Measurements from ENCODE around the gene GNL2. TPM values are rescaled to one million over a fixed set of nuclear protein-coding genes. Genes with fewer than 3 reads are reported as not detected.
"Not testable (repeated sequence)": the region's sequence is repeated elsewhere in the genome, so short reads cannot be mapped to it uniquely, and the experiment has no call there.

GNL2 gene
- total and polyA plus RNA-seq, 2 donors (not counting 1 experiment from before 2014, with no cell fraction given): 15.7 to 44.0 TPM

DNA sequence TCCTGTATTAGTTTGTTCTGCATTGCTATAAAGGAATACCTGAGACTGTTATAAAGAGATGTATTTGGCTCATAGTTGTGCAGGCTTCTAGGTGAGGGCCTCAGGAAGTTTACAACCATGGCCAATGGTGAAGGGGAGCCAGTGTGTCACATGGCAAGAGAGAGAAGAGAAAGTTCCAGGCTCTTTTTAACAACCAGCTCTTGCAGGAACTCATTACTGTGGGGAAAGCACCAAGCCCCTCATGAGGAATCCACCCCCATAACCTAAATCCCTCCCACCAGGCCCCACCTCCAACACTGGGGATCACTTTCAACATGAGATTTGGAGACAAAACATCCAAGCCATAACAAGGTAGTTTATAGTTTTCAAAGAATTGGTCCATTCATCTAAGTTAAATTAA is 76.1 kb downstream of the GNL2 start:
- Mint-ChIP-seq H3K27me3 (peaks cover 5% of the 10 kb centered on the region), H3K4me1 (peaks cover 21% of the 10 kb centered on the region), H3K4me3 (peak overlapping the region; percentile 85), H3K27ac (peak overlapping the region; percentile 32), H3K9me3 (ENCODE audit: insufficient read depth) (peaks cover 3% of the 10 kb centered on the region)
- H3K27me3 ChIP-seq (replicated peaks in 1 of 4; ENCODE audit: control extremely low read depth in 1 of 4, control insufficient read depth in 3 of 4, insufficient read depth in 4 of 4, low read length in 3 of 4): no peaks in the 10 kb centered on the region
- ATAC-seq (ENCODE audit: low read depth) (no peak), DNase-seq (peak; percentile 21)
- TF ChIP-seq EZH2 (IDR thresholded peaks at IDR 0.05; ENCODE audit: borderline replicate concordance, insufficient read depth, low read depth, low read length, poor library complexity, severe bottlenecking): no peak
- TF ChIP-seq, protein P1, sequence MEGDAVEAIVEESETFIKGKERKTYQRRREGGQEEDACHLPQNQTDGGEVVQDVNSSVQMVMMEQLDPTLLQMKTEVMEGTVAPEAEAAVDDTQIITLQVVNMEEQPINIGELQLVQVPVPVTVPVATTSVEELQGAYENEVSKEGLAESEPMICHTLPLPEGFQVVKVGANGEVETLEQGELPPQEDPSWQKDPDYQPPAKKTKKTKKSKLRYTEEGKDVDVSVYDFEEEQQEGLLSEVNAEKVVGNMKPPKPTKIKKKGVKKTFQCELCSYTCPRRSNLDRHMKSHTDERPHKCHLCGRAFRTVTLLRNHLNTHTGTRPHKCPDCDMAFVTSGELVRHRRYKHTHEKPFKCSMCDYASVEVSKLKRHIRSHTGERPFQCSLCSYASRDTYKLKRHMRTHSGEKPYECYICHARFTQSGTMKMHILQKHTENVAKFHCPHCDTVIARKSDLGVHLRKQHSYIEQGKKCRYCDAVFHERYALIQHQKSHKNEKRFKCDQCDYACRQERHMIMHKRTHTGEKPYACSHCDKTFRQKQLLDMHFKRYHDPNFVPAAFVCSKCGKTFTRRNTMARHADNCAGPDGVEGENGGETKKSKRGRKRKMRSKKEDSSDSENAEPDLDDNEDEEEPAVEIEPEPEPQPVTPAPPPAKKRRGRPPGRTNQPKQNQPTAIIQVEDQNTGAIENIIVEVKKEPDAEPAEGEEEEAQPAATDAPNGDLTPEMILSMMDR (IDR thresholded peaks at IDR 0.05): no peak
- no peak overlapping the region for H3K27ac ChIP-seq (ENCODE audit: low read length in 2 of 2)
- no peaks in the 10 kb centered on the region for H3K9me3 ChIP-seq (ENCODE audit: control extremely low read depth in 1 of 3, control insufficient read depth in 2 of 3, insufficient read depth in 1 of 3, low read length in 2 of 3)
- CTCF ChIA-PET: no interaction called here
- no peaks in the 10 kb centered on the region for H4K20me1 ChIP-seq (ENCODE audit: control insufficient read depth, insufficient read depth, low read length, poor library complexity, severe bottlenecking)
- peak overlapping the region; percentile 36 for H2AFZ ChIP-seq (ENCODE audit: insufficient read depth, low read depth, low read length, poor library complexity, severe bottlenecking)
- H3K36me3 ChIP-seq (replicated peaks in 1 of 2; ENCODE audit: control extremely low read depth in 1 of 2, control insufficient read depth in 1 of 2, extremely low read depth in 1 of 2, insufficient read depth in 2 of 2, low read length in 1 of 2): no peaks in the 10 kb centered on the region
- POLR2A ChIA-PET: no interaction called here
- peak overlapping the region; percentile 5 for H3K4me2 ChIP-seq (replicated peaks; ENCODE audit: low read depth, low read length, poor library complexity, severe bottlenecking)
- intact Hi-C loops (cut with micrococcal nuclease): no loop called here
- H3K79me2 ChIP-seq (ENCODE audit: control insufficient read depth, insufficient read depth, low read length): no peaks in the 10 kb centered on the region
- H3K4me1 ChIP-seq (ENCODE audit: control insufficient read depth in 2 of 2, insufficient read depth in 2 of 2, low read length in 2 of 2): peaks cover 5 to 11% of the 10 kb centered on the region in 2 donors
- peak overlapping the region in 3 of 5 experiments; percentile 11 to 43 (median 14) for H3K4me3 ChIP-seq (ENCODE audit: control extremely low read depth in 1 of 5, extremely low read depth in 1 of 5, insufficient read depth in 1 of 5, low read depth in 2 of 5, low read length in 4 of 5)
- peak overlapping the region; percentile 29 for H3K9ac ChIP-seq (ENCODE audit: low read length)

DNA sequence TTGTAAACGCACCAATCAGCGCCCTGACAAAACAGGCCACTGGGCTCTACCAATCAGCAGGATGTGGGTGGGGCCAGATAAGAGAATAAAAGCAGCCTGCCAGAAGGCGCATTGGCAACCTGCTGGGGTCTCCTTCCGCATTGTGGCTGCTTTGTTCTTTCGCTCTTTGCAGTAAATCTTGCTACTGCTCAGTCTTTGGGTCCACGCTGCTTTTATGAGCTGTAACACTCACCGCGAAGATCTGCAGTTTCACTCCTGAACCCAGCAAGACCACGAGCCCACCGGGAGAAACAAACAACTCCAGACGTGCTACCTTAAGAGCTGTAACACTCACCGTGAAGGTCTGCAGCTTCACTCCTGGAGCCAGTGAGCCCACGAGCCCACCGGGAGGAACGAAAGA is 76.8 kb downstream of the GNL2 start:
- H4K20me1 ChIP-seq (ENCODE audit: control insufficient read depth, insufficient read depth, low read length, poor library complexity, severe bottlenecking); CTCF ChIA-PET; ATAC-seq (ENCODE audit: low read depth); H3K4me2 ChIP-seq (replicated peaks; ENCODE audit: low read depth, low read length, poor library complexity, severe bottlenecking); POLR2A ChIA-PET; H3K9me3 ChIP-seq (ENCODE audit: control extremely low read depth in 1 of 3, control insufficient read depth in 2 of 3, insufficient read depth in 1 of 3, low read length in 2 of 3); H3K36me3 ChIP-seq (replicated peaks in 1 of 2; ENCODE audit: control extremely low read depth in 1 of 2, control insufficient read depth in 1 of 2, extremely low read depth in 1 of 2, insufficient read depth in 2 of 2, low read length in 1 of 2); H3K27me3 Mint-ChIP-seq; H3K27ac ChIP-seq (ENCODE audit: low read length in 2 of 2); H3K9me3 Mint-ChIP-seq (ENCODE audit: insufficient read depth); H3K79me2 ChIP-seq (ENCODE audit: control insufficient read depth, insufficient read depth, low read length); H3K27me3 ChIP-seq (replicated peaks in 1 of 4; ENCODE audit: control extremely low read depth in 1 of 4, control insufficient read depth in 3 of 4, insufficient read depth in 4 of 4, low read length in 3 of 4); intact Hi-C loops (cut with micrococcal nuclease): not testable (repeated sequence)
- H3K4me1 Mint-ChIP-seq: peaks cover 22% of the 10 kb centered on the region
- DNase-seq: peak; percentile 23
- WGBS (ENCODE audit: insufficient coverage): 86% methylated on average over 15 of the region's 15 CpGs
- H3K9ac ChIP-seq (ENCODE audit: low read length): peak overlapping the region; percentile 29
- peak overlapping the region; percentile 44 for H3K27ac Mint-ChIP-seq
- peak overlapping the region in 2 of 5 experiments; percentile 11 to 43 for H3K4me3 ChIP-seq (ENCODE audit: control extremely low read depth in 1 of 5, extremely low read depth in 1 of 5, insufficient read depth in 1 of 5, low read depth in 2 of 5, low read length in 4 of 5)
- peak overlapping the region; percentile 36 for H2AFZ ChIP-seq (ENCODE audit: insufficient read depth, low read depth, low read length, poor library complexity, severe bottlenecking)
- peak overlapping the region; percentile 85 for H3K4me3 Mint-ChIP-seq
- peaks cover 5 to 12% of the 10 kb centered on the region in 2 donors for H3K4me1 ChIP-seq (ENCODE audit: control insufficient read depth in 2 of 2, insufficient read depth in 2 of 2, low read length in 2 of 2)

DNA sequence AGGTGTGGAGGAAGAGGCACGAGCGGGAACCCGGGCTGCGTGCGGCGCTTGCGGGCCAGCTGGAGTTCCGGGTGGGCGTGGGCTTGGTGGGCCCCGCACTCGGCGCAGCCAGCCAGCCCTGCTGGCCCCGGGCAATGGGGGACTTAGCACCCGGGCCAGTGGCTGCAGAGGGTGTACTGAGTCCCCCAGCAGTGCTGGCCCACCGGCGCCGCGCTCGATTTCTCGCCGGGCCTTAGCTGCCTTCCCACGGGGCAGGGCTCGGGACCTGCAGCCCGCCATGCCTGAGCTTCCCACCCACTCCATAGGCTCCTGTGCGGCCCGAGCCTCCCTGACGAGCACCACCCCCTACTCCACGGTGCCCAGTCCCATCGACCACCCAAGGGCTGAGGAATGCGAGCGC is 77.5 kb downstream of the GNL2 start:
- ATAC-seq (ENCODE audit: low read depth); intact Hi-C loops (cut with micrococcal nuclease): not testable (repeated sequence)
- peaks cover 12 to 19% of the 10 kb centered on the region in 2 donors for H3K4me1 ChIP-seq (ENCODE audit: control insufficient read depth in 2 of 2, insufficient read depth in 2 of 2, low read length in 2 of 2)

More for the DNA sequence above, 77.5 kb downstream of the GNL2 start:
- H3K4me3 ChIP-seq (ENCODE audit: control extremely low read depth in 1 of 5, extremely low read depth in 1 of 5, insufficient read depth in 1 of 5, low read depth in 2 of 5, low read length in 4 of 5); H3K9me3 ChIP-seq (ENCODE audit: control extremely low read depth in 1 of 3, control insufficient read depth in 2 of 3, insufficient read depth in 1 of 3, low read length in 2 of 3); H3K9ac ChIP-seq (ENCODE audit: low read length); H3K9me3 Mint-ChIP-seq (ENCODE audit: insufficient read depth); CTCF ChIA-PET; H3K27ac Mint-ChIP-seq; H3K4me2 ChIP-seq (replicated peaks; ENCODE audit: low read depth, low read length, poor library complexity, severe bottlenecking); H3K27me3 Mint-ChIP-seq; H4K20me1 ChIP-seq (ENCODE audit: control insufficient read depth, insufficient read depth, low read length, poor library complexity, severe bottlenecking); DNase-seq; H3K27me3 ChIP-seq (replicated peaks in 1 of 4; ENCODE audit: control extremely low read depth in 1 of 4, control insufficient read depth in 3 of 4, insufficient read depth in 4 of 4, low read length in 3 of 4); H3K4me3 Mint-ChIP-seq; H3K27ac ChIP-seq (ENCODE audit: low read length in 2 of 2); H3K36me3 ChIP-seq (replicated peaks in 1 of 2; ENCODE audit: control extremely low read depth in 1 of 2, control insufficient read depth in 1 of 2, extremely low read depth in 1 of 2, insufficient read depth in 2 of 2, low read length in 1 of 2); POLR2A ChIA-PET; H2AFZ ChIP-seq (ENCODE audit: insufficient read depth, low read depth, low read length, poor library complexity, severe bottlenecking): not testable (repeated sequence)
- peaks cover 12% of the 10 kb centered on the region for H3K79me2 ChIP-seq (ENCODE audit: control insufficient read depth, insufficient read depth, low read length)
- H3K4me1 Mint-ChIP-seq: peaks cover 29% of the 10 kb centered on the region
- 98% methylated on average over 16 of the region's 31 CpGs for WGBS (ENCODE audit: insufficient coverage)
